Lung (tissue), 12 donors: ENCODE measurements around the gene TIMM23. TPM values are rescaled to one million over a fixed set of nuclear protein-coding genes. Genes with fewer than 3 reads are reported as not detected.

Experiments
- ATAC-seq: fragments of 200-7000 bp; cut with Tn5 transposase; one replicate; pipeline ENCODE4 v1.9.1; 2020; ENCODE audit warnings: moderate number of reproducible peaks; ENCODE audit not compliant: insufficient read depth, low FRiP score
- DNase-seq, 3 donors: peaks; one replicate each; pipeline ENCODE4 v3.0.0-alpha.2; 2013 to 2017
- H3K27ac ChIP-seq, 2 donors: one replicate each; pipeline ENCODE4 v1.5.1; 2013; ENCODE audit warnings: mild to moderate bottlenecking in 2 of 2, moderate library complexity in 2 of 2, control low read depth in 1 of 2, inconsistent platforms in 1 of 2, low read depth in 1 of 2, low read length in 1 of 2
- H3K27me3 ChIP-seq, 3 donors: one replicate each; pipeline ENCODE4 v1.5.1; 2013; ENCODE audit warnings: low read length in 2 of 3; ENCODE audit not compliant: control insufficient read depth in 3 of 3, insufficient read depth in 3 of 3
- H3K36me3 ChIP-seq, 4 donors: one replicate each; pipeline ENCODE4 v1.5.1; 2013; ENCODE audit warnings: low read length in 4 of 4, mild to moderate bottlenecking in 1 of 4, moderate library complexity in 1 of 4; ENCODE audit not compliant: control insufficient read depth in 4 of 4, insufficient read depth in 4 of 4
- H3K4me1 ChIP-seq, 5 donors: one replicate each; pipeline ENCODE4 v1.5.1; 2013; ENCODE audit warnings: low read length in 5 of 5, mild to moderate bottlenecking in 2 of 5, moderate library complexity in 1 of 5; ENCODE audit not compliant: control insufficient read depth in 5 of 5, insufficient read depth in 5 of 5
- H3K4me3 ChIP-seq: one replicate; pipeline ENCODE4 v1.5.1; 2013; ENCODE audit warnings: mild to moderate bottlenecking, control low read depth, moderate library complexity
- H3K9ac ChIP-seq, 2 donors: one replicate each; pipeline ENCODE4 v1.5.1; 2013; ENCODE audit warnings: low read length in 2 of 2, control low read depth in 1 of 2; ENCODE audit not compliant: insufficient read depth in 1 of 2
- H3K9me3 ChIP-seq, 4 donors: one replicate each; pipeline ENCODE4 v1.5.1; 2013; ENCODE audit warnings: low read length in 3 of 4, mild to moderate bottlenecking in 1 of 4, moderate library complexity in 1 of 4; ENCODE audit not compliant: control insufficient read depth in 4 of 4, insufficient read depth in 3 of 4
- WGBS, 2 donors: extraction: QIAGEN DNeasy Blood & Tissue Kit; methylation state at CpG; one replicate each; pipeline ENCODE4 v1.1.7; 2013; 5-methylcytosine and 5-hydroxymethylcytosine counted together
- polyA plus RNA-seq, 2 donors: library from polyadenylated mRNA; stranded (reverse); fragments of 200-250 nt; gene quantifications; one replicate each; pipeline ENCODE4 v1.2.1, GENCODE V29; 2013
- total RNA-seq, 2 donors: library from RNA; depleted of rRNA in 1 of 2; stranded (reverse); fragments of >200 nt in 1 of 2; gene quantifications; one replicate each; pipeline ENCODE4 v1.2.1, GENCODE V29; 2014 to 2021
- TF ChIP-seq, protein P1 (sequence below): IDR thresholded peaks from 2 replicates; pipeline ENCODE4 v1.5.1; 2012; ENCODE audit warnings: mild to moderate bottlenecking; ENCODE audit errors: control extremely low read depth, extremely low read depth
- donor health status: control.
- donor health status: control.
- donor health status: Bipolar disorder and iron deficiency.
- donor health status: healthy.
- donor health status: DM: yes; HTN: yes; CAD: no.

TIMM23 gene
- total and polyA plus RNA-seq, 4 donors: 37.0 to 63.1 (median 46.5) TPM

DNA sequence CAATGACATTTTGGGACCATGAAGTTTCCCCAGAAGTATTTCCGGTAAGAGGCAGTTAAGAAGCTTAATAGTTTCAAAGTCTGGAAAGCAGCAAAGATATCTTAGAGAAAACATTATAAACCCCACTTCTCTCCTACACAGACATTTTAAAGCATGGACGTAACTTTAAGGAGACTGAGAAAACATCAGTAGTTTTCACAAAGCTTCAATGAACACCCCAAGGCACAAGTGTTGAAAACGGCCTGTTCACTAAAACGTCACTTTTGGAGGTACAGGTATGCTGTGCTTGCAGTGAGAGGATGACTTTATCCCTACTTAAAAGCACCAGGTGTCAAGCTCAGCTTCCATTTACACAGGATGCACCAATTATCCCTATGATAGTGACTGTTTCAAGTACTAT, 33.1 kb downstream of the TIMM23 start:
- TF ChIP-seq, protein P1, sequence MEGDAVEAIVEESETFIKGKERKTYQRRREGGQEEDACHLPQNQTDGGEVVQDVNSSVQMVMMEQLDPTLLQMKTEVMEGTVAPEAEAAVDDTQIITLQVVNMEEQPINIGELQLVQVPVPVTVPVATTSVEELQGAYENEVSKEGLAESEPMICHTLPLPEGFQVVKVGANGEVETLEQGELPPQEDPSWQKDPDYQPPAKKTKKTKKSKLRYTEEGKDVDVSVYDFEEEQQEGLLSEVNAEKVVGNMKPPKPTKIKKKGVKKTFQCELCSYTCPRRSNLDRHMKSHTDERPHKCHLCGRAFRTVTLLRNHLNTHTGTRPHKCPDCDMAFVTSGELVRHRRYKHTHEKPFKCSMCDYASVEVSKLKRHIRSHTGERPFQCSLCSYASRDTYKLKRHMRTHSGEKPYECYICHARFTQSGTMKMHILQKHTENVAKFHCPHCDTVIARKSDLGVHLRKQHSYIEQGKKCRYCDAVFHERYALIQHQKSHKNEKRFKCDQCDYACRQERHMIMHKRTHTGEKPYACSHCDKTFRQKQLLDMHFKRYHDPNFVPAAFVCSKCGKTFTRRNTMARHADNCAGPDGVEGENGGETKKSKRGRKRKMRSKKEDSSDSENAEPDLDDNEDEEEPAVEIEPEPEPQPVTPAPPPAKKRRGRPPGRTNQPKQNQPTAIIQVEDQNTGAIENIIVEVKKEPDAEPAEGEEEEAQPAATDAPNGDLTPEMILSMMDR: no peak
- DNase-seq (no peak), ATAC-seq (no peak)
- Histone ChIP-seq H3K9ac (no peak overlapping the region), H3K4me1 (no peaks in the 10 kb centered on the region), H3K27ac (no peak overlapping the region), H3K36me3 (peaks cover 35 to 57% (median 41%) of the 10 kb centered on the region in 4 donors), H3K4me3 (no peak overlapping the region), H3K9me3 (no peaks in the 10 kb centered on the region), H3K27me3 (no peaks in the 10 kb centered on the region)
- WGBS, 2 donors: 87 to 88% methylated on average over 4 of the region's 4 CpGs

DNA sequence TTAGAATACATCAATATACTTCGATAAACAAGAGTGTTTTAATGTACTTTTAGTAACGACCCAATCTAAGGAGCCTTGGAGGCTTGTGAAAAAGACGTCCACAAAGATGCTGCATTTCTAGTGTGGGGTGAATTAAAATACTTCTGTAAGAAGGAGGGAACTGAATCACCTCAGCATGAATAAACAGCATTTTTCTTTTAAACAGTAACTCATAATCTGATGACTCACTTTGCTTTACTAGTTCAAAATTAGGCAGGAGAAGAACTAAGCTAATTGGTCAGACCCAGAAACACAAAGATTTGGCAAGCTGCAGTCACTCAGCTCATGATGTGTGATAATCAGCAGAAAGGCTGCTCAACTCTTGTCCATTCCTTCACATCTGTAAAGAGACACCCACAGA, 33.9 kb downstream of the TIMM23 start:
- ATAC-seq (peak; percentile 43), DNase-seq (no peak)
- no peak overlapping the region for H3K4me3 ChIP-seq
- H3K4me1 ChIP-seq: no peaks in the 10 kb centered on the region
- peaks cover 36 to 53% (median 47%) of the 10 kb centered on the region in 4 donors for H3K36me3 ChIP-seq
- no peaks in the 10 kb centered on the region for H3K27me3 ChIP-seq
- no peak overlapping the region for H3K9ac ChIP-seq
- TF ChIP-seq, protein P1: no peak
- H3K9me3 ChIP-seq: no peaks in the 10 kb centered on the region
- WGBS, 2 donors: 87 to 94% methylated on average over 3 of the region's 3 CpGs
- H3K27ac ChIP-seq: no peak overlapping the region

DNA sequence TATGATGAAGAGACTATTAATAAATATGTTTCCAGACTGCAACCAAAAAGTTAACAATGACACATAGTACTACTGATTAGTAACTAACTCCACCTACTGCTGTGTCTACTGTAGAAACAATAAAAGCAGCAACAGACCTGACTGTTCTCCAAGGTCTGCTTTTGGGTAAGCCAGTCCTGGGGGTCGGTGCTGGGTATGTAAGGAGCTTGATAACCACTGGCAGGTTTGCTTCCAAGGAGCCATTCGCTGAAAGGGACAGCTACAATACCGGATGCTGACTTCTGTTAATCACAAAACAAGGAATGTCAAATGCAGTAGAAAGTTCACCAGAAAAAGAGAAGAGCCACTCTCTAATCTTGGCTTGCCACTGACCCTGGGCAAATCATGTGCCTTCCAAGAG, 40.5 kb downstream of the TIMM23 start:
- Histone ChIP-seq H3K4me1 (peaks cover 0 to 15% (median 0%) of the 10 kb centered on the region in 5 donors), H3K4me3 (no peak overlapping the region), H3K9ac (no peak overlapping the region), H3K9me3 (no peaks in the 10 kb centered on the region), H3K36me3 (peaks cover 26 to 50% (median 41%) of the 10 kb centered on the region in 4 donors), H3K27me3 (no peaks in the 10 kb centered on the region), H3K27ac (no peak overlapping the region)
- WGBS, 2 donors: 88 to 97% methylated on average over 3 of the region's 3 CpGs
- ATAC-seq (no peak), DNase-seq (no peak)
- TF ChIP-seq, protein P1: no peak

DNA sequence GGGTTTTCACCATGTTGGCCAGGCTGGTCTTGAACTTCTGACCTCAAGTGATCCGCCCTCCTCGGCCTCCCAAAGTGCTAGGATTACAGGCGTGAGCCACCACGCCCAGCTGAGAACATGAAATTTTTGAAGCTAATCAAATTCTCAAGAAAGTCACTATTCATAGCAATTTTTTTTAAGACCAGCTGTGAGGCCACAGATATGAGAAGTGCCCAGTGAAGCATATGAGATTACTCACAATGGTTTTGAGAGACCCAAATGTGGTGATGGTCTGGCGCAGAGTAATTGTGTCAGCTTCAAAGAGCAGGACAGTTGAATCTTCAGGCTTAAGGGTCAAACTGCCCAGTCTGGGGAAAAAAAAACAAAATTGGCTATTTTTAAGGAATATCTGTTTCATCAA, 41.9 kb downstream of the TIMM23 start:
- TF ChIP-seq, protein P1: no peak
- 93 to 94% methylated on average over 5 of the region's 5 CpGs for WGBS, 2 donors
- ATAC-seq: no peak

More for the DNA sequence above, 41.9 kb downstream of the TIMM23 start:
- Histone ChIP-seq H3K4me1 (peaks cover 0 to 25% (median under 1%) of the 10 kb centered on the region in 5 donors), H3K9ac (no peak overlapping the region), H3K27ac (no peak overlapping the region), H3K36me3 (peaks cover 24 to 36% (median 30%) of the 10 kb centered on the region in 4 donors), H3K27me3 (no peaks in the 10 kb centered on the region), H3K4me3 (no peak overlapping the region), H3K9me3 (no peaks in the 10 kb centered on the region)
- no peak for DNase-seq
